ENCODE measurements around the gene IRS1. TPM values are rescaled to one million over a fixed set of nuclear protein-coding genes. Genes with fewer than 3 reads are reported as not detected.

Gene IRS1
- total RNA-seq, 1 donor from 2014 or later: 0.72 TPM

DNA sequence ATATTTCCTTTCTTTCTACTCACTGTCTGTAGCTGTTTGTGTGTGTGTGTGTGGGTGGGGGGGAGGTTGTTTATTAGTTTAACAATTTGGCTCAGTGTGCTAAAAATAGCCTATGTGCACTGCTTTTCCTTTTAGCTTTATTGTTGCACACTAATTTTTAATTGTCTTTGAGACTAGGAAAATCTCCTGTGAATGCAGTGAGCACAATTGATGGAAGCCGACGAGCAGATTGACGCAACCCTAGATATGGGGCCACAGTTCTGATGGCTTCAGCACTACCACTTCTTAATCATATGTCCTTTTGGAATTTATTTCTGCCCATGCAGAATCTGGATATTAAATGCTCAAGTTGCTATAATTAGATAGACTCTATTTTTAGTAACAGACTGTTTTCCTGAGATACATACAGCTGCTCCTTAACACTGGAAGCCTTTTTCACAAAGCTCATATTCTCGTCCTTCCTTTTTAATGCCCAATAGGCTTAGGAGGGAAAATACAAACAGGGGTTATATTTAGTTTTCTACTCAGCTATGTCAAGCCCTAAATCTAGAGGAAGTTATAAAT is 109.1 kb downstream of the IRS1 start:
- peaks cover 6% of the 10 kb centered on the region for H3K4me1 Mint-ChIP-seq (ENCODE audit: unreplicated experiment)
- H3K27ac Mint-ChIP-seq (ENCODE audit: unreplicated experiment): no peak overlapping the region
- H3K4me3 Mint-ChIP-seq (ENCODE audit: unreplicated experiment): no peak overlapping the region
- TF ChIP-seq, protein P1, sequence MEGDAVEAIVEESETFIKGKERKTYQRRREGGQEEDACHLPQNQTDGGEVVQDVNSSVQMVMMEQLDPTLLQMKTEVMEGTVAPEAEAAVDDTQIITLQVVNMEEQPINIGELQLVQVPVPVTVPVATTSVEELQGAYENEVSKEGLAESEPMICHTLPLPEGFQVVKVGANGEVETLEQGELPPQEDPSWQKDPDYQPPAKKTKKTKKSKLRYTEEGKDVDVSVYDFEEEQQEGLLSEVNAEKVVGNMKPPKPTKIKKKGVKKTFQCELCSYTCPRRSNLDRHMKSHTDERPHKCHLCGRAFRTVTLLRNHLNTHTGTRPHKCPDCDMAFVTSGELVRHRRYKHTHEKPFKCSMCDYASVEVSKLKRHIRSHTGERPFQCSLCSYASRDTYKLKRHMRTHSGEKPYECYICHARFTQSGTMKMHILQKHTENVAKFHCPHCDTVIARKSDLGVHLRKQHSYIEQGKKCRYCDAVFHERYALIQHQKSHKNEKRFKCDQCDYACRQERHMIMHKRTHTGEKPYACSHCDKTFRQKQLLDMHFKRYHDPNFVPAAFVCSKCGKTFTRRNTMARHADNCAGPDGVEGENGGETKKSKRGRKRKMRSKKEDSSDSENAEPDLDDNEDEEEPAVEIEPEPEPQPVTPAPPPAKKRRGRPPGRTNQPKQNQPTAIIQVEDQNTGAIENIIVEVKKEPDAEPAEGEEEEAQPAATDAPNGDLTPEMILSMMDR (IDR thresholded peaks at IDR 0.05; ENCODE audit: unreplicated experiment): no peak
- H3K27me3 Mint-ChIP-seq (ENCODE audit: unreplicated experiment): no peaks in the 10 kb centered on the region
- H3K9me3 Mint-ChIP-seq (ENCODE audit: unreplicated experiment): no peaks in the 10 kb centered on the region
- no peaks in the 10 kb centered on the region for H3K36me3 Mint-ChIP-seq (ENCODE audit: low read depth, unreplicated experiment)
- no peak for DNase-seq (ENCODE audit: low spot score)

DNA sequence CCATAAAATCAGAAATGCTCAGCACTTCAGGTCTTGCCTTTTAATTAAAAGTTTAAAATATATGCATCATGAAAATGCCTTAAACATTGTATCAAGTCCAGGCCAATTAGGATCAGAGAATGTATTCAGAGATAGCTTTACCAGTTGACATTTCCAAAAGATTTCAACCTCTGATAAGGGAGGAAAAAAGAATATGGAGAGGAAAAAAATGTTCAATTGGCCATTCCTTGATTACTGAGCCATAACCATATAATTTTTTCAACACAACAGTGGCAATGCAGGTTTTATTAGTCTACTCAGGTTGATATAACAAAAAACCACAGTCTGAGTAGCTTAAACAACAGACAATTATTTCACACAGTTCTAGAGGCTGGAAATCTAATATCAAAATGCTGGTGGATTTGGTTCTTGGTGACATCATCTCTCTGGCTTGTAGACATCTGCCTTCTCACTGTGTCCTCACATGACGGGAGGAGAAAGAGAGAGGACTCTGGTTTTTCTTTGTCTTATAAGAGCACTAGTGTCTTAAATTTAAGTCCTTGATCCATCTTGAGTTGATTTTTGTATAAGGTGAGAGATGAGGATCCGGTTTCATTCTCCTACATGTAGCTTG is 111.9 kb downstream of the IRS1 start:
- DNase-seq (ENCODE audit: low spot score): no peak
- Mint-ChIP-seq H3K36me3 (ENCODE audit: low read depth, unreplicated experiment) (no peaks in the 10 kb centered on the region), H3K9me3 (ENCODE audit: unreplicated experiment) (no peaks in the 10 kb centered on the region), H3K27ac (ENCODE audit: unreplicated experiment) (no peak overlapping the region), H3K27me3 (ENCODE audit: unreplicated experiment) (peaks cover 4% of the 10 kb centered on the region), H3K4me3 (ENCODE audit: unreplicated experiment) (no peak overlapping the region), H3K4me1 (ENCODE audit: unreplicated experiment) (peaks cover 6% of the 10 kb centered on the region)
- TF ChIP-seq, protein P1 (IDR thresholded peaks at IDR 0.05; ENCODE audit: unreplicated experiment): no peak

DNA sequence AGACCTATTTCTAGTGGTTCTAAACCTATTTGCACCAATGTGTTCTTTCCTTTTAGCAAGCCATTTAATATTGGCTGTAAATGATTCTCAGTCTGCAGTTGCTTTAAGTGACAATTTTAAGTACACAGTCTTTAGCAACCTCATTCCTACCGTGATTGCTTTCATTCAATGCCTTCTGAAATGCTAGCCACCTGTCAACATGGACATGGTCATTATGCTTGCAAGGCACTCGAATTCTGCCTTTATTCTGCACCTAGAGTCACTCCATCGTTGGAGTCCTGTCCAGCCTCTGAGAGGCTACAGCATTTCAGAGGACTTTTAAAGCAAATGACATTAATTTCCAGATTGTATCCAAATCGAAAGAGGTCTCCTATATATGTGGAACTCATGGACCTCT is 115.1 kb downstream of the IRS1 start:
- Mint-ChIP-seq H3K36me3 (ENCODE audit: low read depth, unreplicated experiment) (no peaks in the 10 kb centered on the region), H3K9me3 (ENCODE audit: unreplicated experiment) (no peaks in the 10 kb centered on the region), H3K4me1 (ENCODE audit: unreplicated experiment) (no peaks in the 10 kb centered on the region), H3K27ac (ENCODE audit: unreplicated experiment) (no peak overlapping the region), H3K4me3 (ENCODE audit: unreplicated experiment) (no peak overlapping the region), H3K27me3 (ENCODE audit: unreplicated experiment) (peaks cover 4% of the 10 kb centered on the region)
- TF ChIP-seq, protein P1 (IDR thresholded peaks at IDR 0.05; ENCODE audit: unreplicated experiment): no peak
- DNase-seq (ENCODE audit: low spot score): no peak

DNA sequence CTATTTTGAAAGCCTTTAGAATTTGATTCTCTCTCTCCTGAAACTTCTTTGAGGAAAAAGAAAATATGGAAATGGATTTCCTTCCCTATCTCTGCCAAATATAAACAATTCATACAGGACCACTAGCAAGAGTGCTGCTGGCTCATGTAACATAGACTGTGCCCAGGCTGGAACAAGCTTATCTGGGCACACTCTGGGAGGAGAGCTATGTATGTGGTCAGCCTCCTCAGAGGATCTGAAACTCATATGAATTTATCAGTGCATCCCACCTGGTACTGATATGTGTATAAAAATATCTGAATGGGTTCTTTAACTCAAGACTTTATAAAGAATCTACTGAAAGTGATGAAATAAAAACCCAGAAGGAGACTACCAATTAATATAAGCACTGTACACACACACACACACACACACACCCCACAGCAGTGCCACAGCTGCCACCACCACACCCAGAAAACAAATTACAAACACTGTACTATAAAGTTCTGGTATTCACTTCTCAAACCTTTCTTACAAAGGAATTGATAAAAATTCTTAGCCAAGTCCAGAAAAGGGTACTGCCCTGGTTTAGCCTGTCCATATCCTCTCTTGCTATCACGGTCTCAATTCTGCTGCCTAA is 115.6 kb downstream of the IRS1 start:
- H3K27ac Mint-ChIP-seq (ENCODE audit: unreplicated experiment): no peak overlapping the region
- no peak for DNase-seq (ENCODE audit: low spot score)

More for the DNA sequence above, 115.6 kb downstream of the IRS1 start:
- Mint-ChIP-seq H3K4me3 (ENCODE audit: unreplicated experiment) (no peak overlapping the region), H3K9me3 (ENCODE audit: unreplicated experiment) (no peaks in the 10 kb centered on the region), H3K4me1 (ENCODE audit: unreplicated experiment) (no peaks in the 10 kb centered on the region), H3K27me3 (ENCODE audit: unreplicated experiment) (peaks cover 4% of the 10 kb centered on the region), H3K36me3 (ENCODE audit: low read depth, unreplicated experiment) (no peaks in the 10 kb centered on the region)
- TF ChIP-seq, protein P1 (IDR thresholded peaks at IDR 0.05; ENCODE audit: unreplicated experiment): no peak

Data from endothelial cell (in vitro differentiated cells).